Panc1 (cell line): ENCODE measurements around the gene TMEM204.

ENCODE experiments used
- POLR2AphosphoS5 ChIP-seq: IDR thresholded peaks from 2 replicates; pipeline ENCODE4 v1.6.1; 2012; ENCODE audit warnings: mild to moderate bottlenecking, low read depth, low read length, moderate library complexity
- SIN3A ChIP-seq: IDR thresholded peaks from 2 replicates; pipeline ENCODE4 v1.6.1; 2012; ENCODE audit warnings: low read depth, mild to moderate bottlenecking, low read length, moderate library complexity, borderline replicate concordance; ENCODE audit not compliant: insufficient read depth
- TF ChIP-seq, protein P1 (sequence below): fragments of 450-650 bp; IDR thresholded peaks from 2 replicates; pipeline ENCODE4 v1.5.1; 2017; ENCODE audit warnings: mild to moderate bottlenecking
- TF ChIP-seq, protein P2 (sequence below), 2 experiments: IDR thresholded peaks; 2 replicates each; pipeline ENCODE4 v1.6.1; 2011 to 2012; ENCODE audit warnings: low read depth in 2 of 2, control low read depth in 1 of 2, low read length in 1 of 2, mild to moderate bottlenecking in 1 of 2, moderate library complexity in 1 of 2; ENCODE audit not compliant: insufficient read depth in 1 of 2

DNA sequence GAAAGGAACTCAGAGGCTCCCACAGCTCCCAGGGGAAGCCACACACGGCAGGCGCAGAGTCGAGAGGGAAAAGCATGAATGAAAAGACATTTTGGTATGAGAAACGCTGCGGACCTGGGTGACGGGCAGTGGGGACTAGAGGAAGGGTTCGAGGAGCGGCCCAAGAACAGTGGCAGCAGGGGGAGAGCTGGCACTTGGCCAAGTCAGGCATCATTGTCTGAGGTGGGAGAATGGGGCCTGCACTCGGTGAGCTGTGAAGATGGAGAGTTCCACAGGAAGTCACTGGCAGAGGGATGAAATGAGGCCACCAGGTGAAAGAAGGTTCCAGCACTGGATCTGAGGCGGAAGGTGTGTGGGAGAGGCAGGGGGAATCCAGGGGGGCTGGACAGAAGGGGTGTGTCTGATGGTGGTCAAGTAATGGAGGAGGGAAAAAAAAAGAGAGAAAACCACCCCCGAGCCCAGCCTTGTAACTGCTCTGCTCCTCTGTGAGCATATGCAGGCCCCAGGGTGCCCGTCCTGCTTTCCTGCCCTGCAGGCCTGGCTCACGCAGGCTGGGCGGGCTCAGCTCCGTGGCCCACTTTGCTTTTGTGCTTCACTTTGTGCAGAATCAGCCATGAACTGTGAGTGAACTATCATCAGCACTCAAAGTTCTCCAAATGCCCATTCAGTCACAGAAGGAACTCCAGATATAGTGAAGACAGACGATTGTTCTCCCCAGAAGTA, 31.8 kb downstream of the TMEM204 start:
- no peak for TF ChIP-seq POLR2AphosphoS5
- TF ChIP-seq, protein P1, sequence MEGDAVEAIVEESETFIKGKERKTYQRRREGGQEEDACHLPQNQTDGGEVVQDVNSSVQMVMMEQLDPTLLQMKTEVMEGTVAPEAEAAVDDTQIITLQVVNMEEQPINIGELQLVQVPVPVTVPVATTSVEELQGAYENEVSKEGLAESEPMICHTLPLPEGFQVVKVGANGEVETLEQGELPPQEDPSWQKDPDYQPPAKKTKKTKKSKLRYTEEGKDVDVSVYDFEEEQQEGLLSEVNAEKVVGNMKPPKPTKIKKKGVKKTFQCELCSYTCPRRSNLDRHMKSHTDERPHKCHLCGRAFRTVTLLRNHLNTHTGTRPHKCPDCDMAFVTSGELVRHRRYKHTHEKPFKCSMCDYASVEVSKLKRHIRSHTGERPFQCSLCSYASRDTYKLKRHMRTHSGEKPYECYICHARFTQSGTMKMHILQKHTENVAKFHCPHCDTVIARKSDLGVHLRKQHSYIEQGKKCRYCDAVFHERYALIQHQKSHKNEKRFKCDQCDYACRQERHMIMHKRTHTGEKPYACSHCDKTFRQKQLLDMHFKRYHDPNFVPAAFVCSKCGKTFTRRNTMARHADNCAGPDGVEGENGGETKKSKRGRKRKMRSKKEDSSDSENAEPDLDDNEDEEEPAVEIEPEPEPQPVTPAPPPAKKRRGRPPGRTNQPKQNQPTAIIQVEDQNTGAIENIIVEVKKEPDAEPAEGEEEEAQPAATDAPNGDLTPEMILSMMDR: no peak
- TF ChIP-seq, protein P2, sequence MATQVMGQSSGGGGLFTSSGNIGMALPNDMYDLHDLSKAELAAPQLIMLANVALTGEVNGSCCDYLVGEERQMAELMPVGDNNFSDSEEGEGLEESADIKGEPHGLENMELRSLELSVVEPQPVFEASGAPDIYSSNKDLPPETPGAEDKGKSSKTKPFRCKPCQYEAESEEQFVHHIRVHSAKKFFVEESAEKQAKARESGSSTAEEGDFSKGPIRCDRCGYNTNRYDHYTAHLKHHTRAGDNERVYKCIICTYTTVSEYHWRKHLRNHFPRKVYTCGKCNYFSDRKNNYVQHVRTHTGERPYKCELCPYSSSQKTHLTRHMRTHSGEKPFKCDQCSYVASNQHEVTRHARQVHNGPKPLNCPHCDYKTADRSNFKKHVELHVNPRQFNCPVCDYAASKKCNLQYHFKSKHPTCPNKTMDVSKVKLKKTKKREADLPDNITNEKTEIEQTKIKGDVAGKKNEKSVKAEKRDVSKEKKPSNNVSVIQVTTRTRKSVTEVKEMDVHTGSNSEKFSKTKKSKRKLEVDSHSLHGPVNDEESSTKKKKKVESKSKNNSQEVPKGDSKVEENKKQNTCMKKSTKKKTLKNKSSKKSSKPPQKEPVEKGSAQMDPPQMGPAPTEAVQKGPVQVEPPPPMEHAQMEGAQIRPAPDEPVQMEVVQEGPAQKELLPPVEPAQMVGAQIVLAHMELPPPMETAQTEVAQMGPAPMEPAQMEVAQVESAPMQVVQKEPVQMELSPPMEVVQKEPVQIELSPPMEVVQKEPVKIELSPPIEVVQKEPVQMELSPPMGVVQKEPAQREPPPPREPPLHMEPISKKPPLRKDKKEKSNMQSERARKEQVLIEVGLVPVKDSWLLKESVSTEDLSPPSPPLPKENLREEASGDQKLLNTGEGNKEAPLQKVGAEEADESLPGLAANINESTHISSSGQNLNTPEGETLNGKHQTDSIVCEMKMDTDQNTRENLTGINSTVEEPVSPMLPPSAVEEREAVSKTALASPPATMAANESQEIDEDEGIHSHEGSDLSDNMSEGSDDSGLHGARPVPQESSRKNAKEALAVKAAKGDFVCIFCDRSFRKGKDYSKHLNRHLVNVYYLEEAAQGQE (IDR thresholded peaks at IDR 0.05; ENCODE audit: insufficient read depth in 1 of 2, low read depth in 2 of 2, low read length in 1 of 2): no peak
- TF ChIP-seq SIN3A: no peak
